ENCODE data around the gene ATP2A1. TPM values are rescaled to one million over a fixed set of nuclear protein-coding genes. Genes with fewer than 3 reads are reported as not detected.

Gene ATP2A1
- total RNA-seq, 1 experiment from 2014 or later = 3.0 TPM

GRCh38 chr16:28843766-28844165 lies 34.5 kb upstream of the ATP2A1 start:
- TF ChIP-seq CTCF (conservative IDR thresholded peaks at IDR 0.05; ENCODE audit: low read depth, low read length) (no peak), EZH2 (IDR thresholded peaks at IDR 0.05; ENCODE audit: borderline replicate concordance, low read depth, low read length, poor library complexity, severe bottlenecking) (no peak)
- Histone ChIP-seq H3K4me1 (ENCODE audit: insufficient read depth, low read length, poor library complexity, severe bottlenecking) (no peaks in the 10 kb centered on the region), H3K36me3 (ENCODE audit: insufficient read depth, low read length, poor library complexity, severe bottlenecking) (peaks cover 36% of the 10 kb centered on the region), H3K4me3 (ENCODE audit: low read depth, low read length, poor library complexity, severe bottlenecking) (no peak overlapping the region), H3K27me3 (replicated peaks; ENCODE audit: insufficient read depth, low read depth, low read length, poor library complexity) (no peaks in the 10 kb centered on the region), H3K9me3 (ENCODE audit: low read depth, low read length, poor library complexity, severe bottlenecking) (no peaks in the 10 kb centered on the region), H3K27ac (ENCODE audit: low read depth, low read length, poor library complexity, severe bottlenecking) (no peak overlapping the region)
- intact Hi-C loops (cut with micrococcal nuclease; ENCODE audit: unreplicated experiment) = no loop called here
- BruUV-seq (replicated peaks) = no TSS peak
- no peak for DNase-seq (ENCODE audit: low spot score)
- ChIA-PET POLR2A (ENCODE audit: low non-redundant PET) (no interaction called here), CTCF (no interaction called here)

GRCh38 chr16:28844226-28844885 lies 33.9 kb upstream of the ATP2A1 start:
- H3K4me1 ChIP-seq (ENCODE audit: insufficient read depth, low read length, poor library complexity, severe bottlenecking) = no peaks in the 10 kb centered on the region
- H3K27ac ChIP-seq (ENCODE audit: low read depth, low read length, poor library complexity, severe bottlenecking) = no peak overlapping the region
- POLR2A ChIA-PET (ENCODE audit: low non-redundant PET) = no interaction called here
- intact Hi-C loops (cut with micrococcal nuclease; ENCODE audit: unreplicated experiment) = no loop called here
- H3K4me3 ChIP-seq (ENCODE audit: low read depth, low read length, poor library complexity, severe bottlenecking) = peak overlapping the region; percentile 97
- peaks cover 33% of the 10 kb centered on the region for H3K36me3 ChIP-seq (ENCODE audit: insufficient read depth, low read length, poor library complexity, severe bottlenecking)
- BruUV-seq (replicated peaks) = no TSS peak
- DNase-seq (ENCODE audit: low spot score) = no peak
- TF ChIP-seq CTCF (conservative IDR thresholded peaks at IDR 0.05; ENCODE audit: low read depth, low read length) = no peak
- no peak for TF ChIP-seq EZH2 (IDR thresholded peaks at IDR 0.05; ENCODE audit: borderline replicate concordance, low read depth, low read length, poor library complexity, severe bottlenecking)
- CTCF ChIA-PET = no interaction called here
- H3K9me3 ChIP-seq (ENCODE audit: low read depth, low read length, poor library complexity, severe bottlenecking) = no peaks in the 10 kb centered on the region
- H3K27me3 ChIP-seq (replicated peaks; ENCODE audit: insufficient read depth, low read depth, low read length, poor library complexity) = no peaks in the 10 kb centered on the region

DNA sequence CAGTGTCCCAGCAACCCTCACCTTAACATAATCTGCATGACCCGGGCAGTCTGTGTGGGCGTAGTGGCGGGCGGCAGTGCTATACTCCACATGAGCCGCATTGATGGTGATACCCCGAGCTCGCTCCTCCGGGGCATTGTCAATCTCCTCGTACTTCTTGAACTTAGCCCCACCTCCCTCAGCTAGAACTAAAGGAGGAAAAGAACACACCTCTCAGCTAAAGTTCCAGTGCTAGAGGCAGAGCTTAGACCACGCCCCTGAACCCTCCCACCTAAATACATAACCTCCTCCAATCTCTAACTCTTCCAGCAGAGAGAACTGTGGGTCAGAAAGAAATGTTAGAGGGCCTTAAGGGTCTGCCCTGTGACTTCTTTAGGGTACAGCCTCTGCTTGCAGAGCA lies 33.0 kb upstream of the ATP2A1 start:
- peak; percentile 77 for DNase-seq (ENCODE audit: low spot score)
- Histone ChIP-seq H3K4me1 (ENCODE audit: insufficient read depth, low read length, poor library complexity, severe bottlenecking) (no peaks in the 10 kb centered on the region), H3K27me3 (replicated peaks; ENCODE audit: insufficient read depth, low read depth, low read length, poor library complexity) (no peaks in the 10 kb centered on the region), H3K36me3 (ENCODE audit: insufficient read depth, low read length, poor library complexity, severe bottlenecking) (peaks cover 33% of the 10 kb centered on the region), H3K9me3 (ENCODE audit: low read depth, low read length, poor library complexity, severe bottlenecking) (no peaks in the 10 kb centered on the region), H3K4me3 (ENCODE audit: low read depth, low read length, poor library complexity, severe bottlenecking) (peak overlapping the region; percentile 97), H3K27ac (ENCODE audit: low read depth, low read length, poor library complexity, severe bottlenecking) (peak overlapping the region; percentile 82)
- TF ChIP-seq EZH2 (IDR thresholded peaks at IDR 0.05; ENCODE audit: borderline replicate concordance, low read depth, low read length, poor library complexity, severe bottlenecking) (no peak), CTCF (conservative IDR thresholded peaks at IDR 0.05; ENCODE audit: low read depth, low read length) (no peak)
- ChIA-PET CTCF (no interaction called here), POLR2A (ENCODE audit: low non-redundant PET) (interaction anchor here (0.6 kb wide), 1 partner anchor 16 kb away, joined by 5 read pairs; no protein-coding TSS in a partner anchor)
- BruUV-seq (replicated peaks) = no TSS peak
- intact Hi-C loops (cut with micrococcal nuclease; ENCODE audit: unreplicated experiment) = no loop called here

All from A673 (cell line).